ENCODE measurements around the gene UBASH3A. TPM values are rescaled to one million over a fixed set of nuclear protein-coding genes. Genes with fewer than 3 reads are reported as not detected.

UBASH3A gene
- total RNA-seq, 2 experiments from 2014 or later, result 59.7 to 60.8 TPM

DNA sequence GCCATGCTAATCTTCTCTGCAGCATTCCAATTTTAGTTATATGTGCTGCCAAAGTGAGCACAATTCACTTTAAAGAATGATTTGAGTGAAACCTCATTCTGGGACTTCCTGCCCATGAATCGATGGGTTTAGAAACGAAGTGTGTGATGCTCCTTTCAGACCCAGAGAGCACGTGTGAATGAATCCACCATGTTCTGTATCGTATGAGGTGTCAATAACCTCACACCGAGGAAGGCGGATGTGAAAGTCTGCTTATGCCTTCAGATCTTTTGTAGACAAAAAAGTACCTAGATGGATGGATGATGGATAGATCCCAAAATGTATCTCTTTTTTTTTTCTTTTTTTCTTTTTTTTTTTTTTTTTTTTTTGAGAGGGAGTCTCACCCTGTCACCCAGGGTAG lies 13.8 kb downstream of the UBASH3A start:
- no peak overlapping the region for H3K4me3 ChIP-seq (ENCODE audit: low read length)
- intact Hi-C loops (cut with DNase I, micrococcal nuclease), result loop anchor here in 1 of 2 experiments (5.0 to 10.0 kb wide), 2 partner anchors 45 to 183 kb away; no protein-coding TSS in a partner anchor
- H3K9me3 ChIP-seq (ENCODE audit: control insufficient read depth in 1 of 2, insufficient read depth in 1 of 2, low read length in 2 of 2), result no peaks in the 10 kb centered on the region
- H3K4me1 Mint-ChIP-seq (ENCODE audit: low read depth), result peaks cover 83% of the 10 kb centered on the region
- no peaks in the 10 kb centered on the region for H3K36me3 Mint-ChIP-seq (ENCODE audit: low read depth)
- no peak overlapping the region for H3K27ac ChIP-seq (ENCODE audit: low read depth in 1 of 2, low read length in 2 of 2)
- peaks cover 92% of the 10 kb centered on the region for H3K36me3 ChIP-seq (ENCODE audit: insufficient read depth, low read length)
- peak overlapping the region; percentile 59 for H3K4me3 Mint-ChIP-seq
- H3K27me3 Mint-ChIP-seq, result no peaks in the 10 kb centered on the region
- peak overlapping the region; percentile 87 for H3K27ac Mint-ChIP-seq
- ChIA-PET CTCF (interaction anchor here (1.2 kb wide), 1 partner anchor 8 kb away, joined by 6 read pairs; no protein-coding TSS in a partner anchor), POLR2A (interaction anchor here (12.8 kb wide), 1 partner anchor 13 kb away, joined by 208 read pairs; the partner anchor contains the start of gene UBASH3A)
- DNase-seq, result peak in 5 of 14 experiments; percentile 36 to 73 (median 66)
- H3K4me1 ChIP-seq (ENCODE audit: insufficient read depth, low read length), result peaks cover 71% of the 10 kb centered on the region
- H3K9me3 Mint-ChIP-seq, result no peaks in the 10 kb centered on the region
- ATAC-seq (ENCODE audit: poor library complexity), result peak; percentile 31
- H3K27me3 ChIP-seq (ENCODE audit: control insufficient read depth in 1 of 2, insufficient read depth in 2 of 2, low read length in 2 of 2), result no peaks in the 10 kb centered on the region
- TF ChIP-seq, protein P1, sequence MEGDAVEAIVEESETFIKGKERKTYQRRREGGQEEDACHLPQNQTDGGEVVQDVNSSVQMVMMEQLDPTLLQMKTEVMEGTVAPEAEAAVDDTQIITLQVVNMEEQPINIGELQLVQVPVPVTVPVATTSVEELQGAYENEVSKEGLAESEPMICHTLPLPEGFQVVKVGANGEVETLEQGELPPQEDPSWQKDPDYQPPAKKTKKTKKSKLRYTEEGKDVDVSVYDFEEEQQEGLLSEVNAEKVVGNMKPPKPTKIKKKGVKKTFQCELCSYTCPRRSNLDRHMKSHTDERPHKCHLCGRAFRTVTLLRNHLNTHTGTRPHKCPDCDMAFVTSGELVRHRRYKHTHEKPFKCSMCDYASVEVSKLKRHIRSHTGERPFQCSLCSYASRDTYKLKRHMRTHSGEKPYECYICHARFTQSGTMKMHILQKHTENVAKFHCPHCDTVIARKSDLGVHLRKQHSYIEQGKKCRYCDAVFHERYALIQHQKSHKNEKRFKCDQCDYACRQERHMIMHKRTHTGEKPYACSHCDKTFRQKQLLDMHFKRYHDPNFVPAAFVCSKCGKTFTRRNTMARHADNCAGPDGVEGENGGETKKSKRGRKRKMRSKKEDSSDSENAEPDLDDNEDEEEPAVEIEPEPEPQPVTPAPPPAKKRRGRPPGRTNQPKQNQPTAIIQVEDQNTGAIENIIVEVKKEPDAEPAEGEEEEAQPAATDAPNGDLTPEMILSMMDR (IDR thresholded peaks at IDR 0.05), result no peak

GRCh38 chr21:42418886-42419285 lies 15.2 kb downstream of the UBASH3A start:
- Mint-ChIP-seq H3K36me3 (ENCODE audit: low read depth) (no peaks in the 10 kb centered on the region), H3K9me3 (no peaks in the 10 kb centered on the region), H3K27me3 (no peaks in the 10 kb centered on the region), H3K27ac (peak overlapping the region; percentile 87), H3K4me3 (no peak overlapping the region), H3K4me1 (ENCODE audit: low read depth) (peaks cover 83% of the 10 kb centered on the region)
- ChIA-PET POLR2A (interaction anchor here (0.6 to 12.8 kb wide), 3 partner anchors 15 to 150 kb away, joined by 3 to 208 read pairs (median 3); partner anchors contain the start of gene UBASH3A), CTCF (interaction anchor here (0.9 to 1.0 kb wide), 2 partner anchors 15 to 26 kb away, joined by 3 read pairs; partner anchors contain the start of gene UBASH3A)
- intact Hi-C loops (cut with DNase I, micrococcal nuclease), result loop anchor here in 1 of 2 experiments (5.0 to 10.0 kb wide), 2 partner anchors 43 to 184 kb away; no protein-coding TSS in a partner anchor
- Histone ChIP-seq H3K36me3 (ENCODE audit: insufficient read depth, low read length) (peaks cover 82% of the 10 kb centered on the region), H3K4me3 (ENCODE audit: low read length) (no peak overlapping the region), H3K27me3 (ENCODE audit: control insufficient read depth in 1 of 2, insufficient read depth in 2 of 2, low read length in 2 of 2) (no peaks in the 10 kb centered on the region), H3K27ac (ENCODE audit: low read depth in 1 of 2, low read length in 2 of 2) (no peak overlapping the region), H3K4me1 (ENCODE audit: insufficient read depth, low read length) (peaks cover 71% of the 10 kb centered on the region), H3K9me3 (ENCODE audit: control insufficient read depth in 1 of 2, insufficient read depth in 1 of 2, low read length in 2 of 2) (no peaks in the 10 kb centered on the region)
- TF ChIP-seq, protein P1 (IDR thresholded peaks at IDR 0.05), result no peak
- ATAC-seq (ENCODE audit: poor library complexity) (no peak), DNase-seq (no peak)

DNA sequence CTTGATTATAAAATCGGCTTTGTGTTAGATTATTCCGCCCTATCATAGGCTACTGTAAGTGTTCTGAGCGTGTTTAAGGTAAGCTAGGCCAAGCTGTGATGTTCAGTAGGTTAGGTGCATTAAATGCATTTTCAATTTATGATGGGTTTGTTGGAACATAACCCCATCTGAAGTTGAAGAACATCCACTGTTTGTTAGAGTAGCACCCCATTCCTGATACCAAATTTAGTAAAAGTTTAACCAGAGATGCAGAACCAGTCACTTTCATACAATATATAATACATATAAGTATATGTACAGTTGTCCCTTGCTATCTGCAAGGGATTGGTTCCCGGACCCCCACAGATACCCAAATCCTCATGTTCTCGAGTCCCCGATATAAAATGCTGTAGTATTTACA lies 16.1 kb downstream of the UBASH3A start:
- H3K36me3 Mint-ChIP-seq (ENCODE audit: low read depth), result peaks cover under 1% of the 10 kb centered on the region
- peaks cover 80% of the 10 kb centered on the region for H3K36me3 ChIP-seq (ENCODE audit: insufficient read depth, low read length)
- H3K9me3 ChIP-seq (ENCODE audit: control insufficient read depth in 1 of 2, insufficient read depth in 1 of 2, low read length in 2 of 2), result no peaks in the 10 kb centered on the region
- ChIA-PET POLR2A (interaction anchor here (3.9 to 12.8 kb wide), 2 partner anchors 11 to 16 kb away, joined by 19 to 208 read pairs; partner anchors contain the start of gene UBASH3A), CTCF (interaction anchor here (0.8 kb wide), 1 partner anchor 15 kb away, joined by 3 read pairs; no protein-coding TSS in a partner anchor)
- TF ChIP-seq, protein P1 (IDR thresholded peaks at IDR 0.05), result no peak
- intact Hi-C loops (cut with DNase I, micrococcal nuclease), result loop anchor here in 1 of 2 experiments (5.0 to 10.0 kb wide), 3 partner anchors 42 to 185 kb away; no protein-coding TSS in a partner anchor
- H3K27ac ChIP-seq (ENCODE audit: low read depth in 1 of 2, low read length in 2 of 2), result no peak overlapping the region
- ATAC-seq (ENCODE audit: poor library complexity) (no peak), DNase-seq (no peak)
- H3K4me1 ChIP-seq (ENCODE audit: insufficient read depth, low read length), result peaks cover 71% of the 10 kb centered on the region
- no peaks in the 10 kb centered on the region for H3K27me3 ChIP-seq (ENCODE audit: control insufficient read depth in 1 of 2, insufficient read depth in 2 of 2, low read length in 2 of 2)
- H3K9me3 Mint-ChIP-seq, result no peaks in the 10 kb centered on the region
- no peaks in the 10 kb centered on the region for H3K27me3 Mint-ChIP-seq
- H3K27ac Mint-ChIP-seq, result peak overlapping the region; percentile 87
- no peak overlapping the region for H3K4me3 ChIP-seq (ENCODE audit: low read length)
- no peak overlapping the region for H3K4me3 Mint-ChIP-seq
- peaks cover 83% of the 10 kb centered on the region for H3K4me1 Mint-ChIP-seq (ENCODE audit: low read depth)

Data from CD4-positive, alpha-beta T cell (primary cell).